DND-41 (cell line): ENCODE results near the gene DNPEP.
"Not testable (repeated sequence)": the region's sequence is repeated elsewhere in the genome, so short reads cannot be mapped to it uniquely, and the experiment has no call there.

Experiments
- ATAC-seq: fragments of 200-7000 bp; cut with Tn5 transposase; 3 replicates; pipeline ENCODE4 v1.9.1; 2021; ENCODE audit warnings: low read depth; ENCODE audit not compliant: insufficient read depth
- DNase-seq: peaks from one replicate; pipeline ENCODE4 v3.0.0-alpha.2; 2020
- H2AFZ ChIP-seq: 2 replicates; pipeline ENCODE4 v1.6.0; 2012; ENCODE audit warnings: low read depth, low read length
- H3K27ac ChIP-seq: 2 replicates; pipeline ENCODE4 v1.5.1; 2012; ENCODE audit warnings: low read length, inconsistent platforms
- H3K27me3 ChIP-seq: fragments of 200-600 bp; sonication (generic); 2 replicates; pipeline ENCODE4 v1.6.0; 2012; ENCODE audit warnings: low read length, mild to moderate bottlenecking, inconsistent platforms; ENCODE audit not compliant: insufficient read depth, poor library complexity
- H3K36me3 ChIP-seq: 2 replicates; pipeline ENCODE4 v1.5.1; 2012; ENCODE audit warnings: low read length, inconsistent platforms; ENCODE audit not compliant: insufficient read depth
- H3K4me1 ChIP-seq: 2 replicates; pipeline ENCODE4 v1.5.1; 2012; ENCODE audit warnings: mild to moderate bottlenecking, low read length; ENCODE audit not compliant: insufficient read depth
- H3K4me2 ChIP-seq: 2 replicates; pipeline ENCODE4 v1.6.0; 2012; ENCODE audit warnings: mild to moderate bottlenecking, moderate library complexity, low read length, inconsistent platforms; ENCODE audit not compliant: insufficient read depth
- H3K4me3 ChIP-seq, 2 experiments: fragments of 200-600 bp in 1 of 2; shearing (Covaris generic) in 1 of 2; 2 replicates each; pipeline ENCODE4 v1.5.1; 2012 to 2016; ENCODE audit warnings: inconsistent platforms in 2 of 2, low read length in 2 of 2, mild to moderate bottlenecking in 2 of 2, low read depth in 1 of 2, moderate library complexity in 1 of 2
- H3K79me2 ChIP-seq: 2 replicates; pipeline ENCODE4 v1.6.0; 2012; ENCODE audit warnings: low read length, inconsistent platforms; ENCODE audit not compliant: insufficient read depth
- H3K9ac ChIP-seq: 2 replicates; pipeline ENCODE4 v1.6.0; 2012; ENCODE audit warnings: low read depth, mild to moderate bottlenecking, inconsistent platforms, low read length, moderate library complexity
- H3K9me3 ChIP-seq: 2 replicates; pipeline ENCODE4 v1.5.1; 2012; ENCODE audit warnings: low read length, moderate library complexity, mild to moderate bottlenecking, inconsistent platforms; ENCODE audit not compliant: insufficient read depth, severe bottlenecking
- H4K20me1 ChIP-seq: 2 replicates; pipeline ENCODE4 v1.6.0; 2012; ENCODE audit warnings: low read length; ENCODE audit not compliant: insufficient read depth
- CTCF ChIP-seq: IDR thresholded peaks from 2 replicates; pipeline ENCODE4 v1.5.1; 2012; ENCODE audit warnings: borderline replicate concordance, low read length, moderate library complexity, mild to moderate bottlenecking; ENCODE audit not compliant: poor library complexity, severe bottlenecking; ENCODE audit errors: extremely low read depth
- EZH2 ChIP-seq: IDR thresholded peaks from 3 replicates; pipeline ENCODE4 v1.6.1; 2012; ENCODE audit warnings: borderline replicate concordance, low read depth, mild to moderate bottlenecking, moderate library complexity, low read length, inconsistent platforms; ENCODE audit not compliant: severe bottlenecking

DNPEP gene

GRCh38 chr2:219410390-219410789 lies 22.7 kb upstream of the DNPEP start:
- no peak overlapping the region for H3K4me2 ChIP-seq
- H3K79me2 ChIP-seq = no peaks in the 10 kb centered on the region
- no peaks in the 10 kb centered on the region for H3K4me1 ChIP-seq
- H3K27me3 ChIP-seq = peaks cover 8% of the 10 kb centered on the region
- no peak overlapping the region for H3K4me3 ChIP-seq
- ATAC-seq (no peak), DNase-seq (no peak)
- no peak overlapping the region for H3K9ac ChIP-seq
- peaks cover 4% of the 10 kb centered on the region for H3K9me3 ChIP-seq
- H2AFZ ChIP-seq = no peak overlapping the region
- TF ChIP-seq EZH2 (no peak), CTCF (no peak)
- no peaks in the 10 kb centered on the region for H3K36me3 ChIP-seq
- H4K20me1 ChIP-seq = no peaks in the 10 kb centered on the region
- H3K27ac ChIP-seq = no peak overlapping the region

GRCh38 chr2:219409619-219410018 lies 21.9 kb upstream of the DNPEP start:
- no peak overlapping the region for H2AFZ ChIP-seq
- no peak for TF ChIP-seq CTCF
- TF ChIP-seq EZH2 = no peak
- ATAC-seq = no peak

GRCh38 chr2:219408631-219409030 lies 20.9 kb upstream of the DNPEP start:
- ATAC-seq (no peak), DNase-seq (no peak)
- Histone ChIP-seq H3K9me3 (peaks cover 4% of the 10 kb centered on the region), H3K4me1 (no peaks in the 10 kb centered on the region), H3K36me3 (no peaks in the 10 kb centered on the region), H2AFZ (no peak overlapping the region), H3K9ac (no peak overlapping the region), H3K27me3 (peaks cover 5% of the 10 kb centered on the region), H3K27ac (no peak overlapping the region), H3K4me2 (no peak overlapping the region), H4K20me1 (no peaks in the 10 kb centered on the region), H3K79me2 (no peaks in the 10 kb centered on the region), H3K4me3 (no peak overlapping the region)
- TF ChIP-seq CTCF (no peak), EZH2 (no peak)

More at GRCh38 chr2:219409619-219410018, 21.9 kb upstream of the DNPEP start:
- Histone ChIP-seq H3K27me3 (peaks cover 5% of the 10 kb centered on the region), H3K4me2 (no peak overlapping the region), H3K4me1 (no peaks in the 10 kb centered on the region), H3K9me3 (peaks cover 4% of the 10 kb centered on the region), H4K20me1 (no peaks in the 10 kb centered on the region), H3K27ac (no peak overlapping the region), H3K4me3 (no peak overlapping the region), H3K9ac (no peak overlapping the region), H3K79me2 (no peaks in the 10 kb centered on the region), H3K36me3 (no peaks in the 10 kb centered on the region)
- DNase-seq = no peak

- H3K79me2 ChIP-seq = no peaks in the 10 kb centered on the region
- no peaks in the 10 kb centered on the region for H4K20me1 ChIP-seq
- H2AFZ ChIP-seq = no peak overlapping the region
- no peak for ATAC-seq
- no peak overlapping the region for H3K9ac ChIP-seq
- no peak overlapping the region for H3K27ac ChIP-seq
- H3K4me2 ChIP-seq = no peak overlapping the region
- no peak for DNase-seq
- peaks cover 4% of the 10 kb centered on the region for H3K9me3 ChIP-seq
- no peaks in the 10 kb centered on the region for H3K4me1 ChIP-seq
- H3K27me3 ChIP-seq = peaks cover 5% of the 10 kb centered on the region
- TF ChIP-seq CTCF = no peak
- no peak for TF ChIP-seq EZH2
- no peak overlapping the region for H3K4me3 ChIP-seq
- H3K36me3 ChIP-seq = no peaks in the 10 kb centered on the region
These were observed 20.5 kb upstream of the DNPEP start for GRCh38 chr2:219408204-219408603.

GRCh38 chr2:219407343-219407742 lies 19.6 kb upstream of the DNPEP start:
- not testable (repeated sequence) for H3K4me2 ChIP-seq, H3K27me3 ChIP-seq, H3K36me3 ChIP-seq, H3K27ac ChIP-seq, H3K9me3 ChIP-seq, H4K20me1 ChIP-seq, H2AFZ ChIP-seq, H3K9ac ChIP-seq, ATAC-seq, H3K4me3 ChIP-seq, H3K79me2 ChIP-seq, H3K4me1 ChIP-seq, DNase-seq
